ENCODE data around the gene SDK1. TPM values are rescaled to one million over a fixed set of nuclear protein-coding genes. Genes with fewer than 3 reads are reported as not detected.

The SDK1 gene
- total and polyA plus RNA-seq, 10 of the 15 experiments (the other 5 are each of a cell fraction or from before 2014, with no cell fraction given), result 0.14 to 0.33 TPM; not detected in 8

- Histone ChIP-seq H3K27ac (ENCODE audit: control insufficient read depth, insufficient read depth) (no peak overlapping the region), H3K9me3 (replicated peaks; ENCODE audit: control insufficient read depth, insufficient read depth, low read length) (no peaks in the 10 kb centered on the region; the same call in 2 of the 3 replicates), H3K4me2 (ENCODE audit: control insufficient read depth, insufficient read depth) (no peak overlapping the region), H2AFZ (ENCODE audit: control insufficient read depth, low read depth, low read length) (no peak overlapping the region), H3K79me2 (ENCODE audit: control insufficient read depth, insufficient read depth, low read length) (no peaks in the 10 kb centered on the region), H3K4me3 (no peak overlapping the region), H3K27me3 (replicated peaks in 1 of 2; ENCODE audit: control insufficient read depth in 2 of 2, insufficient read depth in 2 of 2, low read length in 1 of 2) (no peaks in the 10 kb centered on the region), H3K36me3 (ENCODE audit: control insufficient read depth in 2 of 2, insufficient read depth in 2 of 2, low read length in 1 of 2) (no peaks in the 10 kb centered on the region), H3K4me1 (ENCODE audit: control insufficient read depth, insufficient read depth, low read length) (no peaks in the 10 kb centered on the region), H3K9ac (ENCODE audit: control insufficient read depth, insufficient read depth, low read length) (no peak overlapping the region), H4K20me1 (ENCODE audit: control insufficient read depth, insufficient read depth) (no peaks in the 10 kb centered on the region)
- intact Hi-C loops (cut with micrococcal nuclease; ENCODE audit: unreplicated experiment), result no loop called here
- ChIA-PET CTCF (no interaction called here), POLR2A (no interaction called here), RAD21 (ENCODE audit: unreplicated experiment) (no interaction called here), SMC1A (ENCODE audit: uncharacterized antibody, unreplicated experiment) (no interaction called here)
- WGBS (ENCODE audit: insufficient coverage, insufficient replicate concordance, low lambda C conversion rate, missing lambda C conversion rate), result 37% methylated on average over 5 of the region's 5 CpGs
- no peak for ATAC-seq
- DNase-seq (ENCODE audit: low read depth, low spot score), result no peak
- no peak for FAIRE-seq
- in situ Hi-C loops (cut with MboI), result no loop called here
- no peak for TF ChIP-seq SP1 (IDR thresholded peaks at IDR 0.05; ENCODE audit: low read depth, low read length)
- TF ChIP-seq, protein P1, sequence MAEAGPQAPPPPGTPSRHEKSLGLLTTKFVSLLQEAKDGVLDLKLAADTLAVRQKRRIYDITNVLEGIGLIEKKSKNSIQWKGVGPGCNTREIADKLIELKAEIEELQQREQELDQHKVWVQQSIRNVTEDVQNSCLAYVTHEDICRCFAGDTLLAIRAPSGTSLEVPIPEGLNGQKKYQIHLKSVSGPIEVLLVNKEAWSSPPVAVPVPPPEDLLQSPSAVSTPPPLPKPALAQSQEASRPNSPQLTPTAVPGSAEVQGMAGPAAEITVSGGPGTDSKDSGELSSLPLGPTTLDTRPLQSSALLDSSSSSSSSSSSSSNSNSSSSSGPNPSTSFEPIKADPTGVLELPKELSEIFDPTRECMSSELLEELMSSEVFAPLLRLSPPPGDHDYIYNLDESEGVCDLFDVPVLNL (IDR thresholded peaks at IDR 0.05; ENCODE audit: low read depth, low read length), result no peak
- no peak for TF ChIP-seq HDAC6 (IDR thresholded peaks at IDR 0.05; ENCODE audit: unreplicated experiment)
- no peak for TF ChIP-seq ZZZ3 (IDR thresholded peaks at IDR 0.05; ENCODE audit: control insufficient read depth, insufficient read length, low read depth)
- TF ChIP-seq, protein P2, sequence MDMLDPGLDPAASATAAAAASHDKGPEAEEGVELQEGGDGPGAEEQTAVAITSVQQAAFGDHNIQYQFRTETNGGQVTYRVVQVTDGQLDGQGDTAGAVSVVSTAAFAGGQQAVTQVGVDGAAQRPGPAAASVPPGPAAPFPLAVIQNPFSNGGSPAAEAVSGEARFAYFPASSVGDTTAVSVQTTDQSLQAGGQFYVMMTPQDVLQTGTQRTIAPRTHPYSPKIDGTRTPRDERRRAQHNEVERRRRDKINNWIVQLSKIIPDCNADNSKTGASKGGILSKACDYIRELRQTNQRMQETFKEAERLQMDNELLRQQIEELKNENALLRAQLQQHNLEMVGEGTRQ (IDR thresholded peaks at IDR 0.05; ENCODE audit: borderline replicate concordance, low read depth, low read length), result no peak
- no TSS peak for BruUV-seq (replicated peaks)
These were observed 693.7 kb downstream of the SDK1 start for GRCh38 chr7:3994764-3995163.

DNA sequence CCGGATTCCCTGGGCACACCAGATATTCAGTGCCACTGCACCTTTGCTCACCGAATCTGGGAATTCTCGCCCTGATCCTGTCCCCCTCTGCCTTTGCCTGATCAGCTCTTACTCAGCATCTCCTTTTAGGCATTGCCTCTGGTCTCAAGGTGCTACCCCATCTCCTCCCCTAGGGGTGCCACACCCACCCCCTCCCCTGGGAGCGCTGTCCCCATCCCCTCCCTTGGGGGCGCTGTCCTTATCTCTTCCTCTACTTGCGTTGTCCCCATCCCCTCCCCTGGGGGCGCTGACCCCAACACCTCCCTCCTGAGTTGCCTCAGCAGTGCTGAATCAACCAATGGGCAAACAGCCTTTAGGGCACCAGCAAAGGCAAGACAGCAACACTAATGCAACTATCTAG lies 694.1 kb downstream of the SDK1 start:
- no peak for ATAC-seq
- intact Hi-C loops (cut with micrococcal nuclease; ENCODE audit: unreplicated experiment), result no loop called here
- TF ChIP-seq NRF1 (conservative IDR thresholded peaks at IDR 0.05; ENCODE audit: low read depth, low read length) (no peak), KLF5 (IDR thresholded peaks at IDR 0.05; ENCODE audit: partially characterized antibody) (no peak), EED (IDR thresholded peaks at IDR 0.05; ENCODE audit: low read depth) (no peak), CTCF (IDR thresholded peaks at IDR 0.05 in 2 of 3, conservative IDR thresholded peaks at IDR 0.05 in 1 of 3; ENCODE audit: control insufficient read depth in 2 of 3, extremely low read depth in 1 of 3, insufficient read depth in 1 of 3, low read depth in 3 of 3, low read length in 3 of 3) (no peak), SMAD1 (IDR thresholded peaks at IDR 0.05; ENCODE audit: low read depth, partially characterized antibody) (no peak), JUND (IDR thresholded peaks at IDR 0.05; ENCODE audit: low read depth, low read length) (no peak), MXI1 (IDR thresholded peaks at IDR 0.05; ENCODE audit: low read depth, low read length) (no peak), RUNX3 (IDR thresholded peaks at IDR 0.05; ENCODE audit: low read length) (no peak), ETV6 (conservative IDR thresholded peaks at IDR 0.05 in 1 of 2, IDR thresholded peaks at IDR 0.05 in 1 of 2; ENCODE audit: borderline replicate concordance in 1 of 2, low read depth in 1 of 2) (no peak), CBX5 (IDR thresholded peaks at IDR 0.05; ENCODE audit: low read depth) (no peak)

More for the DNA sequence above, 694.1 kb downstream of the SDK1 start:
- Histone ChIP-seq H3K4me3 (no peak overlapping the region), H3K27me3 (replicated peaks in 1 of 2; ENCODE audit: control insufficient read depth in 2 of 2, insufficient read depth in 2 of 2, low read length in 1 of 2) (no peaks in the 10 kb centered on the region), H3K4me1 (ENCODE audit: control insufficient read depth, insufficient read depth, low read length) (no peaks in the 10 kb centered on the region), H3K9ac (ENCODE audit: control insufficient read depth, insufficient read depth, low read length) (no peak overlapping the region), H3K79me2 (ENCODE audit: control insufficient read depth, insufficient read depth, low read length) (no peaks in the 10 kb centered on the region), H3K36me3 (ENCODE audit: control insufficient read depth in 2 of 2, insufficient read depth in 2 of 2, low read length in 1 of 2) (no peaks in the 10 kb centered on the region), H3K4me2 (ENCODE audit: control insufficient read depth, insufficient read depth) (no peak overlapping the region), H2AFZ (ENCODE audit: control insufficient read depth, low read depth, low read length) (no peak overlapping the region), H3K27ac (ENCODE audit: control insufficient read depth, insufficient read depth) (no peak overlapping the region), H3K9me3 (replicated peaks; ENCODE audit: control insufficient read depth, insufficient read depth, low read length) (no peaks in the 10 kb centered on the region; the same call in 2 of the 3 replicates), H4K20me1 (ENCODE audit: control insufficient read depth, insufficient read depth) (no peaks in the 10 kb centered on the region)
- BruUV-seq (replicated peaks), result no TSS peak
- ChIA-PET RAD21 (ENCODE audit: unreplicated experiment) (no interaction called here), SMC1A (ENCODE audit: uncharacterized antibody, unreplicated experiment) (no interaction called here), CTCF (no interaction called here), POLR2A (no interaction called here)
- WGBS (ENCODE audit: insufficient coverage, insufficient replicate concordance, low lambda C conversion rate, missing lambda C conversion rate), result 44% methylated on average over 4 of the region's 7 CpGs
- FAIRE-seq (no peak), DNase-seq (ENCODE audit: low read depth, low spot score) (no peak)
- in situ Hi-C loops (cut with MboI), result no loop called here

All from GM12878 (cell line).